ENCODE results near the gene OR1A1. TPM values are rescaled to one million over a fixed set of nuclear protein-coding genes. Genes with fewer than 3 reads are reported as not detected.
"Not testable (repeated sequence)": the region's sequence is repeated elsewhere in the genome, so short reads cannot be mapped to it uniquely, and the experiment has no call there.

OR1A1 gene
- total RNA-seq, 1 donor from 2014 or later: not detected

DNA sequence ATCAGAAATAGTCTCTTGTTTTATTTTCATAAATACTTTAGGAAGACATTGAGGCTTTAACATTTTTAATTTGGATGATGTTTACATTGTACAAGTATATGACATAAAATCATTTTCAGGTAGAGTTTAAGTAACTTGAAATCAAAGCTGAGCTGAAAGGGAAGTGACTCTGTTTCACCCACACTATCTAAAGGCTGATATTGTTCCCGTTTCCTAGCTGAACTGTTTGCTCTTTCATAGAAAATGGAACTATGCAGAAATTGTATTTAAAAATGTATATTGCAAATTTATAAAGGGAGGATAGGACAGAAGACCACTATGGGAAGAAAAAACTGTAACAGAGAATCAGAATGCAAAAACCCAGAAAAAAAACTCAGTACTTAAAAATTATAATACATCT, 37.4 kb downstream of the OR1A1 start:
- H3K27me3 Mint-ChIP-seq (ENCODE audit: unreplicated experiment); H3K27ac Mint-ChIP-seq (ENCODE audit: unreplicated experiment); H3K4me3 Mint-ChIP-seq (ENCODE audit: unreplicated experiment); DNase-seq (ENCODE audit: extremely low spot score, unreplicated experiment); H3K9me3 Mint-ChIP-seq (ENCODE audit: unreplicated experiment); H3K4me1 Mint-ChIP-seq (ENCODE audit: unreplicated experiment); H3K36me3 Mint-ChIP-seq (ENCODE audit: unreplicated experiment): not testable (repeated sequence)

DNA sequence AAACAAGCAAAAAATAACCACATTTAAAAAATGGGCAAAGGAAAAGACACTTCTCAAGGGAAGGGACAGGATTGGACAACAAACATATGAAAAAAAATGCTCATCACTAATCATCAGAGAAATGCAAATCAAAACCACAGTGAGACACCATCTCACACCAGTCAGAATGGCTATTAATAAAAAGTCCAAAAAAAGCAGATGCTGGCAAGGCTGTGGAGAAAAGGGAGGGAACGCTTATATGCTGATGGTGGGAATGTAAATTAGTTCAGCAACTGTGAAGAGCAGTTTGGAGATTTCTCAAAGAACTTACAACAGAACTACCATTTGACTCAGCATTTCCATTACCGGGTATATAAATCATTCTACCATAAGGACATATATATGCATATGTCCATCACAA, 41.5 kb downstream of the OR1A1 start:
- not testable (repeated sequence) for H3K4me1 Mint-ChIP-seq (ENCODE audit: unreplicated experiment); DNase-seq (ENCODE audit: extremely low spot score, unreplicated experiment); H3K27ac Mint-ChIP-seq (ENCODE audit: unreplicated experiment); H3K36me3 Mint-ChIP-seq (ENCODE audit: unreplicated experiment); H3K27me3 Mint-ChIP-seq (ENCODE audit: unreplicated experiment); H3K9me3 Mint-ChIP-seq (ENCODE audit: unreplicated experiment); H3K4me3 Mint-ChIP-seq (ENCODE audit: unreplicated experiment)

DNA sequence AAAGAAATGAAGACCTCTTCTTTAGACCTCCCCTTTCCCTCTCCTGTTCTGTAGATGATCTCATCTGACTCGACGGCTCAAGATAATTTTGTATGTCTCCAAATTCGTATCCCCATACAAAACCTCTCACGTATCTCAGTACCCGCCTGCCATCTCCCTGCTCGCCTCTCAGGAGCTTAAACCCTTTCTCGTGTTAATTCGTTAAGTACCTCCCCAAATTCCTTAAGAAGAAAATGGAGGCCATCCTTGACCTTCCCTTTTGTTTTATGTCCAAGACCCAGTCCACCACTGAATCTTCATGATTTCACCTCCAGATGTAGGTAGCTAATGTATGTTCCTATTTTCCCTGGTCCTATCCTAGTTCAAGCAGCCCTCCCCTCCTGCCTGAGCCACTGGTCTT, 49.1 kb downstream of the OR1A1 start:
- H3K4me3 Mint-ChIP-seq (ENCODE audit: unreplicated experiment): no peak overlapping the region
- no peaks in the 10 kb centered on the region for H3K36me3 Mint-ChIP-seq (ENCODE audit: unreplicated experiment)
- H3K27ac Mint-ChIP-seq (ENCODE audit: unreplicated experiment): no peak overlapping the region
- H3K27me3 Mint-ChIP-seq (ENCODE audit: unreplicated experiment): no peaks in the 10 kb centered on the region
- peaks cover 9% of the 10 kb centered on the region for H3K9me3 Mint-ChIP-seq (ENCODE audit: unreplicated experiment)
- H3K4me1 Mint-ChIP-seq (ENCODE audit: unreplicated experiment): no peaks in the 10 kb centered on the region
- TF ChIP-seq, protein P1, sequence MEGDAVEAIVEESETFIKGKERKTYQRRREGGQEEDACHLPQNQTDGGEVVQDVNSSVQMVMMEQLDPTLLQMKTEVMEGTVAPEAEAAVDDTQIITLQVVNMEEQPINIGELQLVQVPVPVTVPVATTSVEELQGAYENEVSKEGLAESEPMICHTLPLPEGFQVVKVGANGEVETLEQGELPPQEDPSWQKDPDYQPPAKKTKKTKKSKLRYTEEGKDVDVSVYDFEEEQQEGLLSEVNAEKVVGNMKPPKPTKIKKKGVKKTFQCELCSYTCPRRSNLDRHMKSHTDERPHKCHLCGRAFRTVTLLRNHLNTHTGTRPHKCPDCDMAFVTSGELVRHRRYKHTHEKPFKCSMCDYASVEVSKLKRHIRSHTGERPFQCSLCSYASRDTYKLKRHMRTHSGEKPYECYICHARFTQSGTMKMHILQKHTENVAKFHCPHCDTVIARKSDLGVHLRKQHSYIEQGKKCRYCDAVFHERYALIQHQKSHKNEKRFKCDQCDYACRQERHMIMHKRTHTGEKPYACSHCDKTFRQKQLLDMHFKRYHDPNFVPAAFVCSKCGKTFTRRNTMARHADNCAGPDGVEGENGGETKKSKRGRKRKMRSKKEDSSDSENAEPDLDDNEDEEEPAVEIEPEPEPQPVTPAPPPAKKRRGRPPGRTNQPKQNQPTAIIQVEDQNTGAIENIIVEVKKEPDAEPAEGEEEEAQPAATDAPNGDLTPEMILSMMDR (IDR thresholded peaks at IDR 0.05): no peak
- no peak for DNase-seq (ENCODE audit: extremely low spot score, unreplicated experiment)

DNA sequence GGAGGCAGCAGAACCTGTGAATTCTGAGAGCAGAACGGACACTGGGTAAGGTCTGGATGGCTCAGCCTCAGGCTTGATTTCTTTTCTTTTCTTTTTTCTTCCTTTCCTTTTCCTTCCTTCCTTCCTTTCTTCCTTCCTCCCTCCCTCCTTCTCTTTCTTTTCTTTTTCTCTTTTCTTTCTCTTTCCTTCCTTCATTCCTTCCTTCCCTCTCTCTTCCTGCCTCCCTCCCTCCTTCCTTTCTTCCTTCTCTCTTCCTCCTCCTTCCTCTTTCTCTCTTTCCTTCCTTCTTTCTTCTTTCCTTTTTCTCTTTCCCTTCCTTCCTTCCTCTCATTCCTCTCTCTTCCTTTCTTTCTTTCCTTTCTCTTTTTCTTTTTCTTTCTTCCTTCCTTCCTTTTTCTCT, 52.7 kb downstream of the OR1A1 start:
- H3K27ac Mint-ChIP-seq (ENCODE audit: unreplicated experiment): no peak overlapping the region
- no peaks in the 10 kb centered on the region for H3K4me1 Mint-ChIP-seq (ENCODE audit: unreplicated experiment)
- H3K36me3 Mint-ChIP-seq (ENCODE audit: unreplicated experiment): no peaks in the 10 kb centered on the region
- DNase-seq (ENCODE audit: extremely low spot score, unreplicated experiment): no peak
- TF ChIP-seq, protein P1 (IDR thresholded peaks at IDR 0.05): no peak
- no peaks in the 10 kb centered on the region for H3K9me3 Mint-ChIP-seq (ENCODE audit: unreplicated experiment)
- peaks cover 4% of the 10 kb centered on the region for H3K27me3 Mint-ChIP-seq (ENCODE audit: unreplicated experiment)
- no peak overlapping the region for H3K4me3 Mint-ChIP-seq (ENCODE audit: unreplicated experiment)

DNA sequence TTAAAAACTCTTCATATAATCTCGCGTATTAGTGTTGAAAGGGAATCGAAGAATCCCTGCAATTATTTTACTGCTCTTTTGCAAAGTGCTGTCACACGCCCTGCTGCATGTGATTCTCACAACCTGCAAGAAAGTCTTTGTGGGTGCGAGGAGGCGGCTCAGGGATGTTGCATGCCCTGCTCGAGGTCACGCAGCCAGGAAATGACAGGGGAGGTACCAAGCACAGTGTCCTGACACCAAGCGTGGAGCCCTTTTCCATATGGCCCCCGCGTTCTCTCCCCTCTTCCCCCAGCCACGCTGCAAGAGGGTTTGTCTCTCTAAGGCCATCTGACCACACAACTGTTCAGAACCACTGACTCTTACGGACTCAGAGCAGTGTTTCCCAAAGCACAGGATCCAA, 53.1 kb downstream of the OR1A1 start:
- Mint-ChIP-seq H3K4me3 (ENCODE audit: unreplicated experiment) (no peak overlapping the region), H3K4me1 (ENCODE audit: unreplicated experiment) (no peaks in the 10 kb centered on the region), H3K36me3 (ENCODE audit: unreplicated experiment) (no peaks in the 10 kb centered on the region), H3K9me3 (ENCODE audit: unreplicated experiment) (no peaks in the 10 kb centered on the region), H3K27ac (ENCODE audit: unreplicated experiment) (no peak overlapping the region), H3K27me3 (ENCODE audit: unreplicated experiment) (peaks cover 4% of the 10 kb centered on the region)
- TF ChIP-seq, protein P1 (IDR thresholded peaks at IDR 0.05): no peak
- DNase-seq (ENCODE audit: extremely low spot score, unreplicated experiment): no peak

Other genes with a start within 250 kb of the OR1A1 start
- gene OR1D5, start 144.1 kb upstream of the OR1A1 start, total RNA-seq: not detected in 2 replicates
- gene OR1D2, start 103.2 kb upstream of the OR1A1 start, total RNA-seq: not detected in 2 replicates
- gene OR1G1, start 80.1 kb upstream of the OR1A1 start, total RNA-seq: not detected in 2 replicates
- not detected in 2 replicates for gene OR1A2, start 10.1 kb upstream of the OR1A1 start, total RNA-seq
- not detected in 2 replicates for gene OR3A1, start 90.7 kb downstream of the OR1A1 start, total RNA-seq
- gene OR3A2, start 178.6 kb downstream of the OR1A1 start, total RNA-seq: not detected in 2 replicates
- not detected in 2 replicates for gene OR1E1, start 190.7 kb downstream of the OR1A1 start, total RNA-seq
- not detected in 2 replicates for gene OR3A3, start 203.7 kb downstream of the OR1A1 start, total RNA-seq
- not detected in 2 replicates for gene OR1E2, start 226.2 kb downstream of the OR1A1 start, total RNA-seq